ENCODE data around the gene ARHGAP42.

DNA sequence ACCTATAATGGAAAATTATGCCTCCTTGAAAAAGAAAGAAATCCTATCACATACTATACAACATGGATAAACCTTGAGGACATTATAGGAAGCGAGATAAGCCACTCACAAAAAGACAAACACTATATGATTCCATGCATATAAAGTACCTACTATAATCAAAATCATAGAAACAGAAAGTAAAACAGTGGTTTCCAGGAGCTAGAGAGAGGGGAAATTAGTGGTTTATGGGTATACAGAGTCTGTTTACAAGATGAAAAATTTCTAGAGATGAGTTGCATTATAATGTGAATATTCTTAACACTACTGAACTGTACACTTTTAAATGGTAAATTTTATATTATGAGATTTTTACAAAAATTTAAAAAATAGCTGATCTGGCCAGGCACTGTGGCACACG is 40.5 kb upstream of the ARHGAP42 start:
- TF ChIP-seq, protein P1, sequence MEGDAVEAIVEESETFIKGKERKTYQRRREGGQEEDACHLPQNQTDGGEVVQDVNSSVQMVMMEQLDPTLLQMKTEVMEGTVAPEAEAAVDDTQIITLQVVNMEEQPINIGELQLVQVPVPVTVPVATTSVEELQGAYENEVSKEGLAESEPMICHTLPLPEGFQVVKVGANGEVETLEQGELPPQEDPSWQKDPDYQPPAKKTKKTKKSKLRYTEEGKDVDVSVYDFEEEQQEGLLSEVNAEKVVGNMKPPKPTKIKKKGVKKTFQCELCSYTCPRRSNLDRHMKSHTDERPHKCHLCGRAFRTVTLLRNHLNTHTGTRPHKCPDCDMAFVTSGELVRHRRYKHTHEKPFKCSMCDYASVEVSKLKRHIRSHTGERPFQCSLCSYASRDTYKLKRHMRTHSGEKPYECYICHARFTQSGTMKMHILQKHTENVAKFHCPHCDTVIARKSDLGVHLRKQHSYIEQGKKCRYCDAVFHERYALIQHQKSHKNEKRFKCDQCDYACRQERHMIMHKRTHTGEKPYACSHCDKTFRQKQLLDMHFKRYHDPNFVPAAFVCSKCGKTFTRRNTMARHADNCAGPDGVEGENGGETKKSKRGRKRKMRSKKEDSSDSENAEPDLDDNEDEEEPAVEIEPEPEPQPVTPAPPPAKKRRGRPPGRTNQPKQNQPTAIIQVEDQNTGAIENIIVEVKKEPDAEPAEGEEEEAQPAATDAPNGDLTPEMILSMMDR (IDR thresholded peaks at IDR 0.05; ENCODE audit: low read depth, low read length) = no peak
- TF ChIP-seq POLR2A (IDR thresholded peaks at IDR 0.05; ENCODE audit: extremely low read depth, insufficient read length) (no peak), MYC (IDR thresholded peaks at IDR 0.05; ENCODE audit: low read depth, low read length) (no peak)
